HepG2 (cell line): ENCODE data around the gene BCAP29. TPM values are rescaled to one million over a fixed set of nuclear protein-coding genes. Genes with fewer than 3 reads are reported as not detected.

Source experiments
- ATAC-seq: fragments of 200-7000 bp; cut with Tn5 transposase; 3 replicates; pipeline ENCODE4 v1.9.1; 2020; ENCODE audit warnings: mild to moderate bottlenecking, moderate library complexity
- BruUV-seq: library from RNA; stranded (reverse); fragments of 400-500 nt; replicated peaks from 2 replicates; lab custom pipeline; 2021; lab: Mats Ljungman, UMichigan
- CTCF ChIA-PET: fragments of 300-600 bp; formaldehyde crosslinking; extraction: SDS; loops from one replicate; lab custom pipeline; 2021; ENCODE audit warnings: low total read pairs, inconsistent platforms, low intra/inter-chr PET ratio; lab: Yijun Ruan, JAX
- POLR2A ChIA-PET: fragments of 350-600 bp; sonication (Branson Sonifier 250); formaldehyde crosslinking; loops from one replicate; lab custom pipeline; 2020; ENCODE audit warnings: antibody characterized with exemption, inconsistent platforms; lab: Yijun Ruan, JAX
- DNase-seq: peaks from one replicate; pipeline ENCODE4 v3.0.0-alpha.2; 2015; ENCODE audit warnings: low spot score
- FAIRE-seq: peaks from 3 replicates; lab custom pipeline; 2011; peaks lifted over from hg19 to GRCh38; lab: Jason Lieb, UNC
- H2AFZ ChIP-seq: one replicate; pipeline ENCODE4 v1.6.1; 2011; ENCODE audit warnings: low read length, inconsistent platforms
- H3K27ac ChIP-seq: fragments of 300-600 bp; 3 replicates; pipeline ENCODE4 v1.8.0; 2011; ENCODE audit warnings: mixed run types, mild to moderate bottlenecking, mixed read lengths, low read length, inconsistent platforms; ENCODE audit not compliant: insufficient read depth; ENCODE audit errors: extremely low read length
- H3K27me3 ChIP-seq, 2 experiments: fragments of 200-600 bp in 1 of 2; 2 replicates in 1 of 2; 3 replicates in 1 of 2; pipeline versions ENCODE4 v1.6.0 to v1.8.0; 2011; ENCODE audit warnings: low read length in 2 of 2, mild to moderate bottlenecking in 2 of 2, moderate library complexity in 2 of 2, inconsistent platforms in 1 of 2; ENCODE audit not compliant: insufficient read depth in 2 of 2, control insufficient read depth in 1 of 2
- H3K36me3 ChIP-seq, 2 experiments: fragments of 200-600 bp in 1 of 2; replicated peaks in 1 of 2; 2 replicates in 1 of 2; 3 replicates in 1 of 2; pipeline versions ENCODE4 v1.5.1 to v1.8.0; 2011; ENCODE audit warnings: low read length in 2 of 2, inconsistent platforms in 1 of 2; ENCODE audit not compliant: insufficient read depth in 2 of 2, control insufficient read depth in 1 of 2
- H3K4me1 ChIP-seq: 2 replicates; pipeline ENCODE4 v1.5.1; 2012; ENCODE audit warnings: low read length, inconsistent platforms; ENCODE audit not compliant: insufficient read depth
- H3K4me2 ChIP-seq: 2 replicates; pipeline ENCODE4 v1.6.0; 2011; ENCODE audit warnings: low read depth, low read length, inconsistent platforms
- H3K4me3 ChIP-seq, 3 experiments: fragments of 200-600 bp in 1 of 3; sonication (generic), shearing (Covaris generic) in 1 of 3; replicated peaks in 1 of 3; 2 replicates each; pipeline ENCODE4 v1.5.1; 2011 to 2016; ENCODE audit warnings: low read length in 3 of 3, inconsistent platforms in 2 of 3, low read depth in 2 of 3, mild to moderate bottlenecking in 2 of 3, control low read depth in 1 of 3, mixed read lengths in 1 of 3; ENCODE audit not compliant: insufficient read depth in 1 of 3
- H3K79me2 ChIP-seq: one replicate; pipeline ENCODE4 v1.6.1; 2011; ENCODE audit warnings: low read length, inconsistent platforms; ENCODE audit not compliant: insufficient read depth
- H3K9ac ChIP-seq: 2 replicates; pipeline ENCODE4 v1.6.0; 2011; ENCODE audit warnings: mild to moderate bottlenecking, low read depth, low read length, inconsistent platforms; ENCODE audit not compliant: insufficient read depth
- H3K9me3 ChIP-seq: 2 replicates; pipeline ENCODE4 v1.5.1; 2012; ENCODE audit warnings: mild to moderate bottlenecking, low read length
- H4K20me1 ChIP-seq: 2 replicates; pipeline ENCODE4 v1.6.0; 2011; ENCODE audit warnings: inconsistent platforms, mild to moderate bottlenecking, low read length, moderate library complexity; ENCODE audit not compliant: insufficient read depth
- HOXD1 ChIP-seq: sonication (generic); formaldehyde crosslinking; IDR thresholded peaks from 2 replicates; pipeline ENCODE4 v1.5.0; 2020; ENCODE audit warnings: missing genetic modification reagents
- NFYC ChIP-seq: IDR thresholded peaks from 2 replicates; pipeline ENCODE4 v1.6.1; 2016; ENCODE audit warnings: missing genetic modification reagents, missing compliant biosample characterization
- NR2F1 ChIP-seq, 2 experiments: fragments of 450-650 bp in 1 of 2; formaldehyde crosslinking in 1 of 2; IDR thresholded peaks; 2 replicates each; pipeline versions ENCODE4 v1.5.0 to v1.6.1; 2016 to 2020; ENCODE audit warnings: mild to moderate bottlenecking in 1 of 2, missing compliant biosample characterization in 1 of 2, missing genetic modification reagents in 1 of 2, moderate library complexity in 1 of 2
- RFXANK ChIP-seq: IDR thresholded peaks from 2 replicates; pipeline ENCODE4 v1.6.1; 2016
- ZNF205 ChIP-seq: IDR thresholded peaks from 2 replicates; pipeline ENCODE4 v1.6.1; 2018; ENCODE audit warnings: missing biosample characterization, missing genetic modification reagents
- ZNF260 ChIP-seq: sonication (generic); formaldehyde crosslinking; IDR thresholded peaks from 2 replicates; pipeline ENCODE4 v1.4.0; 2020; ENCODE audit warnings: missing genetic modification reagents, low read depth, mild to moderate bottlenecking, borderline replicate concordance
- ZNF550 ChIP-seq: sonication (generic); formaldehyde crosslinking; IDR thresholded peaks from 2 replicates; pipeline ENCODE4 v1.4.0; 2020; ENCODE audit warnings: mild to moderate bottlenecking, missing genetic modification reagents, borderline replicate concordance
- WGBS: methylation state at CpG from one replicate; pipeline ENCODE4 v1.1.6; 2017; ENCODE audit warnings: low lambda C conversion rate; 5-methylcytosine and 5-hydroxymethylcytosine counted together
- in situ Hi-C: cut with HindIII; loops from 2 replicates; pipeline ENCODE4 v1.10.0; 2017; ENCODE audit warnings: low pct_unique_long_range_greater_than_20kb; ENCODE audit not compliant: extremely low pct_ligation_motif_present
- intact Hi-C: fragments of 100-400 bp; cut with micrococcal nuclease; formaldehyde crosslinking; loops from one replicate; pipeline ENCODE4 v1.10.0; 2022; ENCODE audit not compliant: unreplicated experiment
- polyA plus RNA-seq, 8 experiments: library from polyadenylated mRNA; depleted of rRNA in 3 of 8; stranded (reverse) in 7 of 8; unstranded in 1 of 8; fragments of >200 nt; fragmentation: Illumina TruSeq in 4 of 8; extraction: Trizol in 4 of 8; gene quantifications; 2 replicates each; pipeline versions ENCODE4 v1.2.1 to v1.2.3, GENCODE V29; 2011 to 2016; ENCODE audit warnings: low read depth in 4 of 8, missing spikeins in 1 of 8, mixed read lengths in 1 of 8; ENCODE audit not compliant: insufficient read depth in 1 of 8
- total RNA-seq, 5 experiments: library from RNA; depleted of rRNA; stranded (reverse); fragments of >200 nt; fragmentation: Illumina TruSeq; extraction: Trizol; gene quantifications; 2 replicates each; pipeline ENCODE4 v1.2.3, GENCODE V29; 2016; ENCODE audit warnings: low read depth in 1 of 5

Gene BCAP29
- total and polyA plus RNA-seq, 2 of the 13 experiments (the other 11 are each of a cell fraction or from before 2014, with no cell fraction given) = 15.3 to 35.6 TPM

- BruUV-seq = no TSS peak
- in situ Hi-C loops = no loop called here
- H3K36me3 ChIP-seq = no peaks in the 10 kb centered on the region
- ATAC-seq (no peak), FAIRE-seq (no peak), DNase-seq (no peak)
- ChIA-PET POLR2A (no interaction called here), CTCF (no interaction called here)
- no peak overlapping the region for H3K27ac ChIP-seq
- H3K9me3 ChIP-seq = no peaks in the 10 kb centered on the region
- no peak overlapping the region for H3K4me3 ChIP-seq
- H2AFZ ChIP-seq = no peak overlapping the region
- H3K79me2 ChIP-seq = no peaks in the 10 kb centered on the region
- intact Hi-C loops = no loop called here
- H3K4me2 ChIP-seq = no peak overlapping the region
- no peak for TF ChIP-seq NR2F1 (CRISPR knock-in tag; IDR thresholded peaks at IDR 0.05)
- H3K27me3 ChIP-seq = peaks cover 0 to 4% of the 10 kb centered on the region in 2 experiments; a peak in 1 of 5 replicates
- WGBS = 43% methylated on average over 9 of the region's 9 CpGs
- no peak overlapping the region for H3K9ac ChIP-seq
- H4K20me1 ChIP-seq = no peaks in the 10 kb centered on the region
- no peaks in the 10 kb centered on the region for H3K4me1 ChIP-seq
Measured at GRCh38 chr7:107644309-107644974, 64.4 kb downstream of the BCAP29 start.

GRCh38 chr7:107652642-107653041 is 72.6 kb downstream of the BCAP29 start:
- TF ChIP-seq NFYC (CRISPR knock-in tag) (no peak), ZNF205 (CRISPR knock-in tag) (no peak), HOXD1 (no peak), ZNF260 (CRISPR knock-in tag) (no peak), ZNF550 (CRISPR knock-in tag) (no peak), RFXANK (CRISPR knock-in tag) (no peak)
- DNase-seq (no peak), ATAC-seq (no peak), FAIRE-seq (no peak)
- Histone ChIP-seq H3K9ac (no peak overlapping the region), H3K36me3 (no peaks in the 10 kb centered on the region), H3K4me3 (no peak overlapping the region), H3K4me1 (no peaks in the 10 kb centered on the region), H2AFZ (no peak overlapping the region), H3K27ac (no peak overlapping the region), H3K79me2 (no peaks in the 10 kb centered on the region), H3K4me2 (no peak overlapping the region), H3K27me3 (0 out of 5 replicates have a peak, but pooled peaks cover 0 to 3% of the 10 kb centered on the region in 2 experiments), H3K9me3 (no peaks in the 10 kb centered on the region), H4K20me1 (no peaks in the 10 kb centered on the region)
- intact Hi-C loops = no loop called here
- 78% methylated on average over 5 of the region's 5 CpGs for WGBS
- POLR2A ChIA-PET = no interaction called here
- in situ Hi-C loops = no loop called here
- CTCF ChIA-PET = no interaction called here
- BruUV-seq = no TSS peak
